A673 (cell line): ENCODE results near the gene MYL11. TPM values are rescaled to one million over a fixed set of nuclear protein-coding genes. Genes with fewer than 3 reads are reported as not detected.

Experiments used
- BruUV-seq: library from RNA; stranded (reverse); fragments of 400-500 nt; replicated peaks from 2 replicates; lab custom pipeline; 2021; lab: Mats Ljungman, UMichigan
- CTCF ChIA-PET: fragments of 300-600 bp; sonication (Branson Sonifier 250); formaldehyde crosslinking; loops from one replicate; lab custom pipeline; 2022; ENCODE audit warnings: antibody characterized with exemption; lab: Charles Lee
- POLR2A ChIA-PET: fragments of 300-600 bp; sonication (Branson Sonifier 250); formaldehyde crosslinking; loops from one replicate; lab custom pipeline; 2022; ENCODE audit warnings: antibody characterized with exemption; ENCODE audit not compliant: low non-redundant PET; lab: Charles Lee
- DNase-seq: peaks from one replicate; pipeline ENCODE4 v3.0.0-alpha.2; 2015; ENCODE audit warnings: low spot score
- H3K27ac ChIP-seq: fragments of 200-600 bp; sonication (generic); 2 replicates; pipeline ENCODE4 v1.5.1; 2016; ENCODE audit warnings: mixed run types, low read depth, mild to moderate bottlenecking, mixed read lengths, antibody characterized with exemption, low read length; ENCODE audit not compliant: poor library complexity, severe bottlenecking
- H3K27me3 ChIP-seq: fragments of 200-600 bp; sonication (generic); replicated peaks from 2 replicates; pipeline ENCODE4 v1.6.1; 2017; ENCODE audit warnings: mixed run types, low read depth, mild to moderate bottlenecking, mixed read lengths, antibody characterized with exemption, low read length; ENCODE audit not compliant: insufficient read depth, poor library complexity
- H3K36me3 ChIP-seq: fragments of 200-600 bp; sonication (generic); 2 replicates; pipeline ENCODE4 v1.6.1; 2016; ENCODE audit warnings: mixed run types, mild to moderate bottlenecking, mixed read lengths, antibody characterized with exemption, low read length; ENCODE audit not compliant: insufficient read depth, poor library complexity, severe bottlenecking
- H3K4me1 ChIP-seq: fragments of 200-600 bp; sonication (generic); 2 replicates; pipeline ENCODE4 v1.6.1; 2017; ENCODE audit warnings: mixed run types, mild to moderate bottlenecking, mixed read lengths, antibody characterized with exemption, low read length; ENCODE audit not compliant: insufficient read depth, poor library complexity, severe bottlenecking
- H3K4me3 ChIP-seq: fragments of 200-600 bp; sonication (generic); 2 replicates; pipeline ENCODE4 v1.5.1; 2016; ENCODE audit warnings: low read depth, mixed run types, mild to moderate bottlenecking, mixed read lengths, low read length; ENCODE audit not compliant: poor library complexity, severe bottlenecking
- H3K9me3 ChIP-seq: fragments of 200-600 bp; sonication (generic); 2 replicates; pipeline ENCODE4 v1.6.1; 2016; ENCODE audit warnings: mixed run types, low read depth, mild to moderate bottlenecking, mixed read lengths, antibody characterized with exemption, low read length; ENCODE audit not compliant: poor library complexity, severe bottlenecking
- EZH2 ChIP-seq: fragments of 200-600 bp; sonication (generic); IDR thresholded peaks from 2 replicates; pipeline ENCODE4 v1.6.1; 2017; ENCODE audit warnings: borderline replicate concordance, low read depth, mild to moderate bottlenecking, mixed read lengths, antibody characterized with exemption, low read length; ENCODE audit not compliant: poor library complexity, severe bottlenecking
- intact Hi-C: fragments of 100-400 bp; cut with micrococcal nuclease; formaldehyde crosslinking; loops from one replicate; pipeline ENCODE4 v1.10.0; 2022; ENCODE audit not compliant: unreplicated experiment
- total RNA-seq: library from RNA; stranded (reverse); gene quantifications from 2 replicates; pipeline ENCODE4 v1.2.3, GENCODE V29; 2021
- TF ChIP-seq, protein P1 (sequence below): fragments of 300-800, 200-600 bp; sonication (generic); conservative IDR thresholded peaks from 2 replicates; pipeline ENCODE4 v1.5.1; 2017; ENCODE audit warnings: low read depth, mild to moderate bottlenecking, antibody characterized with exemption, low read length, moderate library complexity, mixed read lengths

The MYL11 gene
- total RNA-seq, 1 experiment from 2014 or later: not detected

DNA sequence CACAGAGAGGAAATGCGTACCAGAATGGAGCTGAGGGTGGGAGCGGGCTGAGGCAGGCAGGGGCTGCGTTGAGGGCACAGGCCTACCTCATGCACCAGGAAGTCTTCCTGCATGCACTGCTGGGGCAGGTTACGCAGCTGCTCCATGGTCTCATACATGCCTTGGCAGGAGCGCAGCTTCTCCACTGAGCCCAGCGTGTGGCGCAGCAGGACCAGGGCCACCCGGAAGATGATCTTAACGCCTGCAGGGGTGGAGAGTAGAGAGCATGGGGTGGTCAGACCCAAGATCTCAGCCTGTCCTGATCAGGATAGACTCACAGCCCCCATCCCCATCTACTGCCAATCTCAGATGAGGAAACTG, 16.0 kb upstream of the MYL11 start:
- ChIA-PET POLR2A (no interaction called here), CTCF (no interaction called here)
- H3K27me3 ChIP-seq: no peaks in the 10 kb centered on the region
- no TSS peak for BruUV-seq
- no peak overlapping the region for H3K27ac ChIP-seq
- TF ChIP-seq EZH2: no peak
- TF ChIP-seq, protein P1, sequence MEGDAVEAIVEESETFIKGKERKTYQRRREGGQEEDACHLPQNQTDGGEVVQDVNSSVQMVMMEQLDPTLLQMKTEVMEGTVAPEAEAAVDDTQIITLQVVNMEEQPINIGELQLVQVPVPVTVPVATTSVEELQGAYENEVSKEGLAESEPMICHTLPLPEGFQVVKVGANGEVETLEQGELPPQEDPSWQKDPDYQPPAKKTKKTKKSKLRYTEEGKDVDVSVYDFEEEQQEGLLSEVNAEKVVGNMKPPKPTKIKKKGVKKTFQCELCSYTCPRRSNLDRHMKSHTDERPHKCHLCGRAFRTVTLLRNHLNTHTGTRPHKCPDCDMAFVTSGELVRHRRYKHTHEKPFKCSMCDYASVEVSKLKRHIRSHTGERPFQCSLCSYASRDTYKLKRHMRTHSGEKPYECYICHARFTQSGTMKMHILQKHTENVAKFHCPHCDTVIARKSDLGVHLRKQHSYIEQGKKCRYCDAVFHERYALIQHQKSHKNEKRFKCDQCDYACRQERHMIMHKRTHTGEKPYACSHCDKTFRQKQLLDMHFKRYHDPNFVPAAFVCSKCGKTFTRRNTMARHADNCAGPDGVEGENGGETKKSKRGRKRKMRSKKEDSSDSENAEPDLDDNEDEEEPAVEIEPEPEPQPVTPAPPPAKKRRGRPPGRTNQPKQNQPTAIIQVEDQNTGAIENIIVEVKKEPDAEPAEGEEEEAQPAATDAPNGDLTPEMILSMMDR: no peak
- peaks cover 13% of the 10 kb centered on the region for H3K4me1 ChIP-seq
- no peak for DNase-seq
- peaks cover 27% of the 10 kb centered on the region for H3K36me3 ChIP-seq
- no peak overlapping the region for H3K4me3 ChIP-seq
- intact Hi-C loops: no loop called here
- no peaks in the 10 kb centered on the region for H3K9me3 ChIP-seq

DNA sequence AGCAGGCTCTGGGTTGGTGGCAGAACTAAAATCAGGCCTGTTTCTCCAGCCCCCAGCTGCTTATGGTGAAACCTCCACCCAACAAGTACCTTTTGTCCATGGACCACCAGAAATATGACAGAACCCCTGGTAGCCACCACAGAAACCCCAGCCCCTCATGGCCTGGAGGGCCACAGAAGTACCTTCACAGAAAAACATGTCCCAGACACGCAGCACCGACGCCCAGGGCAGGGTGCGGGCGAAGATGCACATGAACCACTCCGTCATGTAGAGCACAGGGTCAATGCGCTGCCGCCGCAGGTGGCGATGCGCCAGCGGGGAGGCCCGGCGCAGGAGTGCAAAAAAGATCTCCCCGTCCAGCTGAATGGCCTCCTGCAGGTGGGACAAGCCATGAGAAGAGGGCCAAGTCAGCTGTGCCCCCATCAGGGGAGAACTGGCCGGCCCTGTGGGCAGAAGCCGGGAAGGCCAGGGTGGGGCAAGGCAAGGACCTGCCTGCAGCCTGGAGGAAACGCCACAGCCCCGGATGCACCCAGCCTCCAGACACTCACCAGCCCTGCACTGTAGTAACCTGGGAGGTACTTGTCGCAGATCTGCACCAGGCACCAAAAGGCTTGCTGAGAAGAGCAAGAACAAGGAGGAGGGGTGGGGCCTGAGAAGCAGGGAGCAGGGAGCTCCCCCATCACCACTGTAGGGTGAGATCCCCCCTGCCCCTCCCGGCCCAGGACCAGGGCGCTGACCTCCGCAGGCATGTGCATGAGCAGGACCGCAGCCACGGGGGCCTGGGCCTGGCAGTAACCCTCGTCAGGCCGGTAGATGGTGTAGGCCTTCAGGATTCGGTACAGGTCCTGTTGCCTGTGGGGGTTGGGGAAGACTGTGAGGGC, 15.4 kb upstream of the MYL11 start:
- DNase-seq: no peak
- H3K4me3 ChIP-seq: no peak overlapping the region
- no peak overlapping the region for H3K27ac ChIP-seq
- no peaks in the 10 kb centered on the region for H3K9me3 ChIP-seq
- peaks cover 8% of the 10 kb centered on the region for H3K4me1 ChIP-seq
- peaks cover 21% of the 10 kb centered on the region for H3K36me3 ChIP-seq
- ChIA-PET CTCF (no interaction called here), POLR2A (interaction anchor here (0.6 kb wide), 1 partner anchor 559 kb away, joined by 3 read pairs; no protein-coding TSS in a partner anchor)
- intact Hi-C loops: no loop called here
- BruUV-seq: no TSS peak
- TF ChIP-seq, protein P1: no peak
- no peak for TF ChIP-seq EZH2
- no peaks in the 10 kb centered on the region for H3K27me3 ChIP-seq

DNA sequence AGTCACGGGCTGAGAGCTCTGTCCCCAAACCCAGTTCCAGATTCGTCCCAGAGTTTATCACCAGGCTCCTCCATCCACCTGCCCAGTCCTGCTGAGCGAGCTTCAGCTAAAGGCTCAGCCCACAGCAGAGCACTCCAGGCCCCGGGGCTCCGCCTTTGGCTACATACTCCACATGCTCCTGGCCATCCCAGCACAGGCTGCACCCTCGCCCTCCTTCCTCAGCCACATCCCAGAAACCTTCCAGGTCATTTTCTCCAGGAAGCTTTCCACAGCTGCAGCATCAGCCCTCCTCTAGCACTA, 14.8 kb upstream of the MYL11 start:
- H3K36me3 ChIP-seq: peaks cover 21% of the 10 kb centered on the region
- H3K4me1 ChIP-seq: peaks cover 7% of the 10 kb centered on the region
- BruUV-seq: no TSS peak
- H3K27ac ChIP-seq: no peak overlapping the region
- H3K4me3 ChIP-seq: no peak overlapping the region
- H3K27me3 ChIP-seq: no peaks in the 10 kb centered on the region
- intact Hi-C loops: no loop called here
- TF ChIP-seq, protein P1: no peak
- no peak for TF ChIP-seq EZH2
- no peaks in the 10 kb centered on the region for H3K9me3 ChIP-seq
- POLR2A ChIA-PET: interaction anchor here (0.6 kb wide), 1 partner anchor 559 kb away, joined by 3 read pairs; no protein-coding TSS in a partner anchor
- DNase-seq: no peak
- CTCF ChIA-PET: no interaction called here
